HFFc6 (cell line): ENCODE data around the gene GOLGB1. TPM values are rescaled to one million over a fixed set of nuclear protein-coding genes. Genes with fewer than 3 reads are reported as not detected.
"Not testable (repeated sequence)": the region's sequence is repeated elsewhere in the genome, so short reads cannot be mapped to it uniquely, and the experiment has no call there.

Experiments
- DNase-seq: peaks from one replicate; pipeline ENCODE4 v3.0.0-alpha.2; 2018
- H3K27ac Mint-ChIP-seq: 2 replicates; pipeline ENCODE4 v1.8.0; 2020; ENCODE audit warnings: mild to moderate bottlenecking, mixed read lengths
- H3K27me3 Mint-ChIP-seq: 2 replicates; pipeline ENCODE4 v1.8.0; 2021; ENCODE audit warnings: mild to moderate bottlenecking, moderate library complexity, mixed read lengths; ENCODE audit not compliant: insufficient read depth
- H3K36me3 Mint-ChIP-seq: 2 replicates; pipeline ENCODE4 v1.8.0; 2021; ENCODE audit warnings: low read depth, mixed read lengths
- H3K4me1 Mint-ChIP-seq: 2 replicates; pipeline ENCODE4 v1.8.0; 2020; ENCODE audit warnings: low read depth, mixed read lengths
- H3K4me3 Mint-ChIP-seq: 2 replicates; pipeline ENCODE4 v1.8.0; 2020; ENCODE audit warnings: mild to moderate bottlenecking, moderate library complexity, mixed read lengths
- H3K9me3 Mint-ChIP-seq: 2 replicates; pipeline ENCODE4 v1.8.0; 2020; ENCODE audit warnings: mild to moderate bottlenecking, mixed read lengths
- total RNA-seq, 6 experiments: library from RNA; stranded (reverse); fragmentation: NEBNext Ultra II Directional; extraction: Animal tissue kit (Norgen Biotek cat#: 25700); gene quantifications; 2 replicates in 1 of 6; 3 replicates in 5 of 6; pipeline ENCODE4 v1.2.3, GENCODE V29; 2021
- TF ChIP-seq, protein P1 (sequence below): fragments of 200-600 bp; sonication (generic); IDR thresholded peaks from 2 replicates; pipeline ENCODE4 v1.5.0; 2021; ENCODE audit warnings: antibody characterized with exemption, mild to moderate bottlenecking

The GOLGB1 gene
- total RNA-seq, 6 experiments from 2014 or later: 33.5 to 43.9 (median 37.4) TPM

DNA sequence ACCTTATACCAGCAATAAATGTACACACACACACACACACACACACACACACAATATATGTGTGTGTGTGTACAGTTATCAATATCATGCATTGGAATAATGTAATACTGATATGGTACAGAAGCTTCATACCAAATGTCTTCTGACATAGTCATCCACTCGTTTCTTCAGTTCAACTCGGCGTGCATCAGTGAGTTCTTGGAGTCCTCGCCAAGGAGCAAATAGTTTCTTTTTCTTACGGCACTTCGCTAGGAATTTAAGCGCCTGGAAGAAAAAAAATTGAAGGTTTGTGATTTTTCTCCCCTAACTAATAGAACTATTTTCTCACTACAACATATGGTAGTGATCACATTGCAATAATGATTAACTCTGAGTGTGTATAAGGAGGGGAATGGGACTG lies 32.1 kb upstream of the GOLGB1 start:
- peaks cover 11% of the 10 kb centered on the region; the same call in 1 of the 2 replicates for H3K36me3 Mint-ChIP-seq
- H3K4me1 Mint-ChIP-seq: peaks cover 7% of the 10 kb centered on the region
- DNase-seq: no peak
- no peaks in the 10 kb centered on the region for H3K27me3 Mint-ChIP-seq
- no peak overlapping the region for H3K4me3 Mint-ChIP-seq
- no peaks in the 10 kb centered on the region for H3K9me3 Mint-ChIP-seq
- TF ChIP-seq, protein P1, sequence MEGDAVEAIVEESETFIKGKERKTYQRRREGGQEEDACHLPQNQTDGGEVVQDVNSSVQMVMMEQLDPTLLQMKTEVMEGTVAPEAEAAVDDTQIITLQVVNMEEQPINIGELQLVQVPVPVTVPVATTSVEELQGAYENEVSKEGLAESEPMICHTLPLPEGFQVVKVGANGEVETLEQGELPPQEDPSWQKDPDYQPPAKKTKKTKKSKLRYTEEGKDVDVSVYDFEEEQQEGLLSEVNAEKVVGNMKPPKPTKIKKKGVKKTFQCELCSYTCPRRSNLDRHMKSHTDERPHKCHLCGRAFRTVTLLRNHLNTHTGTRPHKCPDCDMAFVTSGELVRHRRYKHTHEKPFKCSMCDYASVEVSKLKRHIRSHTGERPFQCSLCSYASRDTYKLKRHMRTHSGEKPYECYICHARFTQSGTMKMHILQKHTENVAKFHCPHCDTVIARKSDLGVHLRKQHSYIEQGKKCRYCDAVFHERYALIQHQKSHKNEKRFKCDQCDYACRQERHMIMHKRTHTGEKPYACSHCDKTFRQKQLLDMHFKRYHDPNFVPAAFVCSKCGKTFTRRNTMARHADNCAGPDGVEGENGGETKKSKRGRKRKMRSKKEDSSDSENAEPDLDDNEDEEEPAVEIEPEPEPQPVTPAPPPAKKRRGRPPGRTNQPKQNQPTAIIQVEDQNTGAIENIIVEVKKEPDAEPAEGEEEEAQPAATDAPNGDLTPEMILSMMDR: no peak
- H3K27ac Mint-ChIP-seq: no peak overlapping the region

DNA sequence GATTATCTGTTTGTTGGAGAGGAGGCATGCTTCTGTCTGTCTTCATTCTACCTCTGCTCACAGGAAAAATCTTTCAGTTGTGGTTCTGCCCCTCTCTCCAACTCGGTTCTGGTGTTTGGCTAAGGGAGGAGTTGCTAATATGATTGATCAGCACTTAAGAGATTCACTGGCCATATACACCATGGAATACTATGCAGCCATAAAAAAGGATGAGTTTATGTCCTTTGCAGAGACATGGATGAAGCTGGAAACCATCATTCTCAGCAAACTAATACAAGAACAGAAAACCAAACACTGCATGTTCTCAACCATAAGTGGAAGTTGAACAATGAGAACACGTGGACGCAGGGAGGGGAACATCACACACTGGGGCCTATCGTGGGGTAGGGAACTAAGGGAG lies 25.6 kb upstream of the GOLGB1 start:
- H3K4me1 Mint-ChIP-seq: not testable (repeated sequence)

DNA sequence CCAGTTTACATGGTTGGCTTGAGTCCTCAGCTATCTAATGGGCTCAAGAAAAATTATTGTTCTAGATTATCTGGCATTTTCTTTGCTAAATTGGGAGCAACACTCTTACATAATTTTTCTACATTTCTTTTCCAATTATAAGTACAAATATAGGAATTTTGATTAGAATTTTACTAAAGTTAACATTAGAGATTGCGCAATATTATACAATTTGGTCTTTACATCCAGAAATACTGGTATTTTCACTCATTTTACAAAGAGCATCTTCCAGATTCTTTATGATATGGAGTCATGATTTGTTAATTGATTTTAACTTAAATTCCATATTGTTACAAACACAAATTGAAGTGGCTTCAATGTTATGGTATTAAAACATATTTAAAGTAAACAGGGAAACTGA lies 19.7 kb upstream of the GOLGB1 start:
- Mint-ChIP-seq H3K27me3 (no peaks in the 10 kb centered on the region), H3K27ac (no peak overlapping the region), H3K9me3 (no peaks in the 10 kb centered on the region), H3K4me1 (no peaks in the 10 kb centered on the region), H3K4me3 (no peak overlapping the region), H3K36me3 (peaks cover 17% of the 10 kb centered on the region)
- DNase-seq: no peak
- TF ChIP-seq, protein P1: no peak

More for the DNA sequence above, 25.6 kb upstream of the GOLGB1 start:
- peaks cover 37% of the 10 kb centered on the region for H3K36me3 Mint-ChIP-seq
- not testable (repeated sequence) for H3K9me3 Mint-ChIP-seq, H3K27ac Mint-ChIP-seq, H3K4me3 Mint-ChIP-seq, DNase-seq, H3K27me3 Mint-ChIP-seq

DNA sequence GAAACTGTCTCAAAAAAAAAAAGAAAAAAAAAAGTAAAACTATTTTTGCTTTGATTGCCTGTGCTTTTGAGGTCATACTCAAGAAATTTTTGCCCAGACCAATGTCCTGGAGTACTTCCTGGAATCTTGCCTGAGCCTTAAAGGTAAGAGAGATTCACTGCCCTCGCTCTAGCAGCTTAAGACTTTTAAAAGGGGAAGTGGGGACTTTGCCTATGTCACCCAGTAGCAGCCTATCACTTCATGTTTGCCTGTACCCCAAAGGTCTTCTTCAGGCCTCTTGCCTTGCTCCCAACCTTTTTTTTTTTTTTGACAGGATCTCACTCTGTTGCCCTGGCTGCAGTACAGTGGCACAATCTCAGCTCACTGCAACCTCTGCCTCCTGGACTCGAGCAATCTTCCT lies 18.9 kb upstream of the GOLGB1 start:
- no peaks in the 10 kb centered on the region for H3K9me3 Mint-ChIP-seq
- DNase-seq: no peak
- H3K36me3 Mint-ChIP-seq: peaks cover 10% of the 10 kb centered on the region; the same call in 1 of the 2 replicates
- H3K27ac Mint-ChIP-seq: no peak overlapping the region
- TF ChIP-seq, protein P1: no peak
- no peaks in the 10 kb centered on the region for H3K27me3 Mint-ChIP-seq
- H3K4me1 Mint-ChIP-seq: no peaks in the 10 kb centered on the region
- no peak overlapping the region for H3K4me3 Mint-ChIP-seq

DNA sequence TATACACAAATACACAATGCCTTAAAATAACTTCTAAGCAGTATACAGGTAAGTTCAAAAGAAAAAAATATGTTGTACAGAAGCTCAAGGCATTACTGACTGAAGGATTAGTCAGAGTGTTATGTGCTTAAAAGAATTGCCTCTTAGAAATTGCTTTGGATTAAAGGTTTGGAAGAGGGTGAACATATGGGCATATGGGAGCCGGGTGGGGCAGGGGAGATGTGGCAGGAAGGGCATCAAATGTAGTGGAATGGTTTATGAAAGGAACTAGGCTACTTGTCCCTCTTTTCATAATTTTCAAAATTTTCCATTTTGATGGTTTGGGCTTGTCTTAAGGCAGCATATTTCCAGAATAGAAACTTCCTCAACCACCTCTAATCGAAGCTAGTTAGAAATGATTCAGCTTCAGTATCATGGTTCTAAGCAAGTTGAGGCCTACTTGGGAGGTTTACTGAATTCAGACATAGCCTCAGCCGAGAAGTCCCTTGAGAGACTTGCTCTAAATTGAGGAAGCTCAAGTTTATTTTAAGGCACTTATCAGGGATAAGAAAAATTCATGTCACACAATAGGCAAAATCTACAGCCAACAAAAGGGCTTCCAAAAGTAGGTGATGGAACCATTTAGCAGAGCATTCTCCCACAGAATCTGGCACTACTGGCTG lies 10.1 kb upstream of the GOLGB1 start:
- TF ChIP-seq, protein P1: no peak
- Mint-ChIP-seq H3K9me3 (no peaks in the 10 kb centered on the region), H3K4me1 (no peaks in the 10 kb centered on the region), H3K27ac (no peak overlapping the region), H3K4me3 (no peak overlapping the region), H3K36me3 (no peaks in the 10 kb centered on the region), H3K27me3 (peaks cover 11% of the 10 kb centered on the region)
- no peak for DNase-seq

DNA sequence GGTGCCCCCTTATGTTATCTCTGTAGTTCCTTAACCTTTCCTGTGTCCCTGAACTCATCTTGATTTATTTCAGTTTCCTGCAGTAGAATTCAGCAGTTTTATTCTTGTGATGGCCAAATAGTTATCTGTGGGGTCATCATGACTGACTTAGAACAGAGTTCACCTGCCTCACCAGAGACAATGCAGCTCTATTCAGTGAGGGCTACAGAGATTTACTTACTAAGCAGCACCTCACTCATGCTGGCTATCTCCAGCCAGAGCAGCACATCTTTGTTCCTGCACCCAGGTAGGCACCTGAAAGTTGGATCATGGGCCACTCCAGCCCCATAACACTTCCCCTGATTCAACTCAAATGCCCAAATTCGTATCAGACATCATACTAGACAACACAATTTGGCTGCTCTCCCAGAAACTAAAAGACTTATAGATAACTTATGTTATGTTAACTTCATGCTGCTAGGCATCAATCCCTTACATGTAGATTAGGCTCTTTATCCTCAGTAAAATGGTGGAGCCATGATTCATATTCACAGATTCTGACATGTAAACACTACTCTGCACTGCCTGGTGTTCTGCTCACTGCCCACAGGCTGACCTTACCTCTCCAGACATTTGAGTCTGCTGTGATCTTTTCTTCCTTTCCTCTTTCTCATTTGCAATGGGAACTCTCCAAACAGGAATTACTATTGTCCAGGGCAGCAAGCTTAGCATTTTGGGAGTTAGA lies 9.3 kb upstream of the GOLGB1 start:
- Mint-ChIP-seq H3K27ac (no peak overlapping the region), H3K27me3 (peaks cover 11% of the 10 kb centered on the region), H3K4me3 (no peak overlapping the region), H3K36me3 (no peaks in the 10 kb centered on the region), H3K4me1 (no peaks in the 10 kb centered on the region), H3K9me3 (no peaks in the 10 kb centered on the region)
- TF ChIP-seq, protein P1: no peak
- DNase-seq: no peak
